UCSD-AML1 (cell line): ENCODE measurements around the gene FOXJ3.

Experiments
- DNase-seq: peaks from one replicate; lab custom pipeline; 2025; ENCODE audit not compliant: unreplicated experiment; lab: John Stamatoyannopoulos, UW

The FOXJ3 gene

DNA sequence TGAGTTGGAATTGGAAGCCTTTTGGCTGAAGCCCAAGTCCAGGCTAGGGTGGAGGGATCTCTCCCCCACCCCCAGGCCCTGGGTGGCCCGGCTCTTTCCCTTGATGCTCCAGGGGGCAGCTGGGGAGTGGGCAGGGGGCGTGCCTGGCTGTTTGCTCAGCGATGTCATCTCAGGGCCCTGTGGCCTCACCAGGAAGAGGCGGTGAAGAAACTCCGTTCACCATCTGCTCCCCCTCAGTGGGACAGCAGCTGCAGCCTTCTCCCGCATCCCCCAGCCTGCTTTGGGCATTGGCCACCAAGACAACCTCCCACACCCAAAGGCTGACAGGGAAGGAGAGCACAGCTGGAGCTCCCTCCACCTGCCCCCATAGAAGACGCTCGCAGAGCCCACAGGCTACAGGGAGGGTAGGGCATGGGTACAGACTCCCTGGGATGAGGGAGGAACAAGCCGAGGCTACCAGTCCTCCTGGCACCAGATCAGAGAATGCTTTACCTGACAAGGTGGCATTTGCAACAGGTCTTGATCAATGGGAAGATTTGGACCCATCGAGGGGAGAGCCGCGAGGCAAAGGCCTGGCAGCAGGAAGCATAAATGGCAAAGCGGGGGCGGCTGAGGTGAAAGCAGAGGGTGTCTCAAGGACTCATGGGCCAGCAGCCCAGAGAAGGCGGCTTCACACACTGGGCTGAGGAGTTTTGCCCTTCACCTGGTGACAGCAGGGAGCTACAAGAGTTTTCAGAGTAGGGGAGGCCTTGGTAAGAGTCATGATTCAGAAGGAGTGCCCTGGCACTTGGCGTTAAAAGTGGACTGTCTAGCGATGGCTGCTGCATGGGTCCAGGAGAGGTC lies 164.0 kb downstream of the FOXJ3 start:
- DNase-seq = no peak

DNA sequence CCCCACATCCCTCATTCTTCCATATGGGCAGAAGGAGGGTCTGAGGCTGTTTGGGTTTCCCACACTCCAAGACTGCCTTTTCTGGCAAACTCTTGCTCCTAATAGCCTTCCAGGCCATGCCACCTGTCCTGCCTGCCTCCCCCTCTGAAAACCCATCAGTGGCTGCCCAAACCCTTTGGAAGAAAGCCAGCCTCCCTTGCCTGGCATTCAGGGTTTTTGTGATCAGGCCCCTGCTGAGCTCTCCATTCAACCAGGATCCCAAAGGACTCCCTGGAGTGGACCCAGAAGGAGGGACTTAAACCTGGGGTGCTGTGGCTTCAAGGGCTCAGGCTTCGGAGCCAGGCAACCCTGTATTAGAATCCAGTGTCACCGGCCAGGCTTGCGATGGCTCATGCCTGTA lies 166.3 kb downstream of the FOXJ3 start:
- DNase-seq = no peak

DNA sequence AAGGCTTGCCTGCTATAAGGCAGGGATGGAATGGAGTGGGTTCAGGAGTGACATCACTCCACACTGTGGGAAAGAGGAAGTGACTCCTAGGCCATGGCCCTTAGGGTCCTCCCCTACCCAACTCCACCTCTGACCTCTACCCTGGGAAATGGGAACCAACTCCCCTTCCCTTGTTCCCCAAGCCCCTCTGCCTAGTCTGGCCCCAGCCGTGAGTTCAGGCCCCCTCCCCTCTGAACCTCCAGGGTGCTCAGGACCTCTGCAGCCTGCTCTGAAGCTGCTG lies 166.7 kb downstream of the FOXJ3 start:
- DNase-seq = no peak

DNA sequence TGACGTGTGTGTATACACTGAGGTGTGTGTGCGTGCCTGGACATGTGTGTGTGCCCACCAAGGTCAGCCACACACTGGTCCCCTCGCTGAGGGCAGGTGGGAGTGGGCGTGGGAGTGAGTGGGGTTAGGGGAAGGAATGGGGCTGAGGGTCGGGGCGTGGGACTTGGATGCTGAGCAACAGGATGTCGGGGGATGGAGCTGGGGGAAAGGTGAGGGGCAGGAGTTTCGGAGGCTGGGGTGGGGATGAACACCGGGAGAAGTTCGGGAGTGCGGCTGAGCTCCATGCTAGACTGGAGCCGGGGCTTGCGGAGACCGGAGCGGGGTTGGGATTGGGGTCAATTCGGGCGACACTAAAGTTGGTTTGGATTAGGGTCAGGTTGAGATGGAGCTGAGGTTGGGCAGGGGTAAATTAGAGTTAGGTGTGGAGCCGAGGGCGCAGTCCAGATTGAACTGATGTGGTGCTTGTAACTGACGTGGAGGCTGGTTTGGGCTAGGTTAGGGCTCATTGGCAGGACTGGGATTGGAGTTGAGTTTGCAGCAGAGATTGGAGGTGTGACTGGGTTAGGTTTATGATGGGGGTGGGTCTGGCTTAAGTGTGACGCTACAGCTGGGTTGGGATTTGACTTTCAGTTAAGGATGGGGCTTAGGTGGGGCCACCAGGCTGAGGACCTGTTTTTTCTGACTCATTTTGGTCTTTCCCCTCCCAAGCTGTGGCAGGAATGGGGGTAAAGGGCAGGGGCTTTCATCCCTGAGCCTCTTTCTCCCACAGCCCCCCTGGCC lies 167.2 kb downstream of the FOXJ3 start:
- no peak for DNase-seq

DNA sequence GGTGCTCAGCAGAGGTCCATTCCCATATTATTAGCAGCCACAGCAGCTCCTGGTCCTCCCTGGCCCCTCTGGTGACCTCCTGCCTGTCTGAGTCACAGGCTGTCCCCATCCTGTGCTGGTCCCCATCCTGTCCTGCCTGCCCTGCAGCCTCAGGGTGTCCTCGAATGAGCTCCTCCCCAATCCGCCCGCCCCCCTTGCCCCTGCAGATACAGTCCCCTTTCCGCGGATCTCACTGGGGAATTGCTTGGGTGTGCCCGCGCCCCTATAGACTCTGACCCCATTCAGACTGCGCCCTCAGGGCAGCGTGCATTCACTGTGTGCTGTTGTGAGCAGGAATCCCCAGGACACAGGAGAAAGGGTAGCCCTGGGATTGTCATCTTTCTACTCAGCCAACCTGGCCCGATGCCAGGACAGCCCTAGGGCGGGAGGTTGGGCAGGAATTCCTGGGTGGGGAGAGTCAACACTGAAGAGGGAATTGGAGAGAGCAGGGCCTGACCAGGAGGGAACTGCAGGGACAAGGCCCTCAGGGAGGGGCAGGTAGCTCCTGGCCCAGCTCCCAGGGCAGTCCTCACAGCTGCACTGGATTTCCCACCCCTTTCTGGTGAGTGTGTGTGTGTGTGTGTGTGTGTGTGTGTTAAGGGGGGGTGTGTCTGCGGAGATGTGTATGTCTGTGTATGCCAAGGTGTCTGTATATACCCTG lies 169.4 kb downstream of the FOXJ3 start:
- DNase-seq = no peak

DNA sequence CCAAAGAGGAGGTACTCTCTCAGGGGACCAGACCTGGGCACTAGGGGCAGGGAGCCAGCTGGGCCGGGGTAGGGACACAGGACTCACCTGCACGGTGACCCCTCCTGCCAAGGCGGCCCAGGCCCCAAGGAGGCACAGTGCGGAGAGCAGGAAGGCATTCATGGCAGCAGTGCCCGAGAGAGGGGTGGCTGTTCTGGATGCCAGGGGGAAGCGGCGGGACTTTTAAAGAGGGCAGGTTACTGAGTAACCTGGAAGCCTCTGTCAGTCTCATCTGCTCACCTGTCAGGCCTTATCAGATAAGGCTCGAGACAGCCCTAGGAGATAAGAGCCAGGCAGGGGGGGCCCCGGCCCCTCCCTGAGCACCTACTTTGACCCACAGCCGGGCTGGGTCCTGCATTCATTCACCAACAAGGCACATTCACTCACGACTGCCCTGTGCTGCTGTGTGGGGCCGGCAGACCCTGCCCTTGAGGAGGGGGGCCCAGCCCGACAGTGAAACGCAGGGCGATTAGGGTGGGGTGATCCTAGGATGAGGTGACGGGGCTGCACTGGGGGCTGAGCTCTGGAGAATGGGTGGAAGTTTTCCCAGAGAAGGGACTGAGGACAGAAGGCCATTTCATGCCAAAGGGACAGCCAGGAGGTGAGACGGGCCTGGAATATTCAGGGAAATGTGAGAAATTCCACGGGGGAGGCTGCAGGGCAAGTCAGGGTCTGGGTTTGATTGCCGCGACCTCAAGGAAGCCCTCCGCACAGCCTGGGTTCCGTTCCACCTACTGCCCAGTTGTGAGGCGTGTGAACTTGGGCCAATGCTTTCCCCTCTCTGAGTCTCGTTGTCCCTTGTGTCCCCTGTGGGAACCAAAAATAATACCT lies 170.2 kb downstream of the FOXJ3 start, which contains the start of gene GUCA2A:
Gene GUCA2A (minus strand): TSS at position 195 of the 870 bp plus-strand sequence. CDS start 33 bp downstream, at position 162.
- no peak for DNase-seq

DNA sequence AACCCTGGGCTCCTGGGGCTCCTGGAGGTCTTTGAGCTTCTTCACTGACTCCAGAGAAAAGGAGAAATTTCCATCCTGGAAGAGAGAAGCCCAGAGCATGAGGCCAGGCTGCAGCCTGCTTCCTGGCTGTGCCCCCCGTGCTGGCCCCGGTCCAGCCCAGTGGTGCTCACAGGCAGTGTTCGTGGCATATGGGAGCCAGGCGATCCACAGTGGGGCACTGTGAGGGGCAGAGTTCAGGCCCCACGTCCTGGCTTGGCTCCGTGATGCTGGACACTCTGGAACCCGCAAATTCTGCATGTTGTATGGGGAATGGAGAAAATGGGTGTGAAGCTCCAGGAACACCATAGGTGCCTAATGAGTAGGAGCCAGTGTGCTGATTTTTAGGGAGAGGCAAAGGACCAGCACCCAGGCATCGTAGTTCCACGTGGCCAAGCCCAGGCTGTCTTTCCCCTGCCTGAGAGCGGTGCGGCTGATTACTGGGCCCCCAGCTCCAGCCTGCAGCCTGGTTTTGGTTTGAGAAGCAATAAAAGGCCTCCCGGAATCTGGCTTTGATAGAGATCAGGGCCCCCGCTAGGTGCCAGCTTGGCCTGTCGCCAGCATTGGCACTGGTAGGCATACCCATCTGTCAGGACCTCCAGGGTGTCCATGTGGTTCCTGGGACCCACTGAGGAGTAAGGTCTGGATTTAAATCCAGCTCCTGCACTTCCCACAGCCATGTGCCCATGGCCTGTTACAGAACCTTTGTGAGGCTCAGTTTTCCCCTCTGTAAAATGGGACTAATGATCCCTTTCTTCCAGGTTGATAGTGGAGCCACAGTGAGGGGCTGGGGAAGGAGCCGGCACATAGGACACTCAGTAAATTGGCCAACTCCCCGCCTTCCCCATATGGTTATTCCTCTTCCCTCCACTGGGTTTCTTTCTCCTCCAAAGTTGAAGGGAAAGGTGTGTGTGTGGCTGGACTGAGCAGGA lies 171.2 kb downstream of the FOXJ3 start:
- DNase-seq = no peak

DNA sequence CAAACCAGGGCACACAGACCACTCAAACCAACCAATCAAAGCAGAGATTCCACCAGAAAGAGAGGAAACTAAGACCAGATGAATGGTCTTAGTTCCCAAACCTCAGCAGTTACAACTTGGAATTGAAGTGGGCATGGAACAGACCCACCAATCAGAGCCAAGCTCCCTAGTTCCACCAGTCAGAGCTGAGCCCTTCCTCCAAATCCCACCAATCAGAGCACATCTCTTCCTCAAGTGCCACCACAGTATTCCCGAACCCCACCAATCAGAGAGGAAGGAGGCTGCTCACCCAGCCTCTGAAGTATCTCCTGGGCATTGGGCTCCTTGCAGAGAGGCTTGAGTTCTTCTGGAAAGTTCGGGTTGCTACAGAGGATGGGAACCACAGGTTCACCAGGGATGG lies 171.9 kb downstream of the FOXJ3 start:
- no peak for DNase-seq

DNA sequence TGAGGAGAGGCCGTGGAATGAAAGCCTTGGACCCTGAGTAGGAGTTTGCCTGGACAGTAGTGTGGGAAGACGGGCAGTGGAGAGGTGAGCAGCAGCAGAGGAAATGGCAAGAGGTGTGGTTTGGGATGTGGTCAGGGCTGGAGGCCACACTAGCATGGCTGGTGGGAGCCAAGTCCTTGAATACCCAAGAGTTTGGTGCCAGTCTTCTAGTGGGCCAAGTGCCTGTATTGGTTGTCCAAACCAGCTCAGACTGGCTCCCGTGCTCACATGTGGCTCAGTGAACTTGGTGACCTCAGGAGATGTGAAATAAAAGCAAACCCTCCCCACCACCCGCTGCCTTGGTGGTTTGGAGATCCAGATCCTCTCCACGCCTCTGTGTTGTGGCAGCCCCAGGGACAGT lies 172.9 kb downstream of the FOXJ3 start:
- DNase-seq = peak; percentile 53

DNA sequence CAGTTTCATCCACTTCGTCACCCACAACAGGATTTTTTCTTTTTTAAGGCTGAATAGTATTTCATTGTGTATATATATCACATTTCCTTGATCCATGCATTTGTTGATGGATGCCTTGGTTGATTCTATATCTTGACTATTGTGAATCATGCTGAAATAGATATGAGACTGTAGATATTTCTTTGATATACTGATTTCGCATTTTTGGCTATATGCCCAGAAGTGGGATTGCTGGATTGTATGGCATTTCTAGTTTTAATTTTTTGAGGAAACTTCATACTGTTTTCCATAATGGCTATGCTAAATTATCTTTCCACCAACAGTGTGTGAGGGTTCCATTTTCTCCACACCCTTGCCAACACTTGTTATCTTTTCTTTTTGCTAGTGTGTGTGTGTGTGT lies 176.8 kb downstream of the FOXJ3 start:
- DNase-seq = no peak

DNA sequence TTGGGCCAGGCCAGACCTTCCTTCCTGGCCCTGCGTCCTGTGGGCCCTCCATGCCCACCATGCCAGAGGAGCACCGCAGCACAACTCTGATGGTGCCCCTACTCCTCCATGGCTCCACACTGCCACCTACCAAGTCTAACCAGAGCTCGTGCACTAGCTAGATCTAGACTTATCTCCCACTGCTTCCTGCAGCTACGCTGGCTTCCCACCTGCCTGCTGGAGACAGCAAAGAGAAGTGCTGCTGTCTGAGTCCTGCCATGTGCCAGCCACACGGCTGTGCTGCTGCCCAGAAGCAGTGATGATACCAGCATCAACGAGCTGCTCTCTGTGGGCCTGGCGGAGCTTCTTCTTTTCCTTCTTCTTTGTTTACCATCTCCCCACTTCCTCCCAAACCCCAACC lies 177.4 kb downstream of the FOXJ3 start:
- DNase-seq = peak; percentile 64

DNA sequence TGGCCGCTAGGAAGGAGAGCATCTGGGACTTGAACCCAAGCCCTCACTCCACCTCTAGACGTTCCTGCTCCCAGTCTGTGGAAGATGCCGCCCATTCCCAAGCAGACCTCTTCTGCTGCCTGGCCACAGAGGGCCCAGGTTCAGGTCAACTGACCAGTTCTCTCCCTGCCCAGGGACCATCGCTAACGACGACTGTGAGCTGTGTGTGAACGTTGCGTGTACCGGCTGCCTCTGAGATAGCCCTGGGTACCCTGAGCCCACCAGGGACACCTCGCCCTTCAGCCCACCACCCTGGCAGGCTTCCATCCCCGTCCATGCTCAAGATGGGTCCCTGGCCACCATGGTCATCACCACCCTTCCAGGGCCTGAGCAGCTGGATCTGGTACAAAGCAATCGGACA lies 179.7 kb downstream of the FOXJ3 start:
- no peak for DNase-seq

DNA sequence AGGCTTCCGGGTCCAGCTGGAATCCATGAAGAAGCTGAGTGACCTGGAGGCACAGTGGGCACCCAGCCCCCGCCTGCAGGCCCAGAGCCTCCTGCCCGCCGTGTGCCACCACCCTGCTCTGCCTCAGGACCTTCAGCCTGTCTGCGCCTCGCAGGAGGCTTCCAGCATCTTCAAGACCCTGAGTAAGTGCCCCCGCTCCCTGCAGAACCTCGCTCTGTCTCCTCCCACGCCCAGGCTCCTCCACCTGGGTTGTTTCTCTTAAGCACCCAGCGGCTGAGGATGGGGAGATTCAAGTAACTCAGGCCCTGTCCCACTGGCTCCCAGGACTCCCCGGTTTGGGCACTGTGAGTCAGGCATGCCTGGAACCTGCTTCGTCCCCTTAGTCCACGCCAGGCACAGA lies 180.3 kb downstream of the FOXJ3 start:
- no peak for DNase-seq

DNA sequence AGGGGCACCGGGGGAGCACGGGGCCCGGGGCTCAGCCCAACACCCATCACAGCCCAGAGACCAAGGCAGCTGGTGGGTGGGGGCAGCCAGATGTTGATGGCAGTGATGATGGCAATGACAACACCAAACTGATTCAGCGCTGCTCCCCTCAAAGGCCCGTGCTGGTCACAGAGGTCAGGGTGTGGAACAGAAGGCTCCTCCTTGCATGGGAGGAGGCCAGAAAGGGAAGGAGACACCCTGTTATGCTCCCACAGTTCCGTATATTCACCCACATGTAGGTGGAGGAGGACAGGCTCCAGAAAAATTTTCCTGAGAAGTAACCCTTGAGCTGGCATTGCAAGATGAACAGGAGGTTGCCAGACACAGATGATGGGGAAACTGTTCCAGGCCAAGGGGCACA lies 181.4 kb downstream of the FOXJ3 start:
- no peak for DNase-seq

DNA sequence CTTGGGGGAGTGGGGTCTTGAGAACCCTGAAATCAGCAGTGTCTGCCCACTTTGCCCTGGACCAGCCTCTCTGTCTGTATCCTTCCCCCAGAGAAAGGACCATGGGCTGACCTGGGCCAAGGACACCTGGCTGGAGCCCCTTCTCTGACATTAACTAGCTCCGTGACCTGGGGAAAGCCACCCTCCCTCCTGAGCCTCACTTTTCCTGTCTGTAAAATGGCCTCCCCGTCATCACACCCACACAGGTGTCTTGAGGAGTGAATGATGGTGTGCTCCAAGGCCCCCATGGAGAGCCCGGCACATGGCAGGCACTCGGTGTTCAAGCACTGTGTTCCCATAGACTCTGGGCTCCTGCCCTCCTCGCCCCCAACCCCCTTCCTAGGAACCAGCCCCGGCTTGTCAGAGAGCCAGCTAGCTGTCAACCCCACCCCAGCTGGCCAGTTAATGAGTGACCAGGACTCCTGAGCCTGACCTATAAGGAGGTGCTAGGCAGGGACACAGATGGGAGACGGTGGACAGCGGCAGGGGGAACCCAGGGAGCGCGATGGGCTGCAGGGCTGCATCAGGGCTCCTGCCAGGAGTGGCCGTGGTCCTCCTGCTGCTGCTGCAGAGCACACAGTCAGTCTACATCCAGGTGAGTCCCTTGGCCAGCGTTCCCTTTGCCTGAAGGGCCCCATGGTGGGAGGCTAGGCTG lies 182.0 kb downstream of the FOXJ3 start, which contains the start of gene GUCA2B:
Gene GUCA2B (plus strand): TSS at position 504 of the 694 bp plus-strand sequence. CDS start 41 bp downstream, at position 545.
- no peak for DNase-seq

DNA sequence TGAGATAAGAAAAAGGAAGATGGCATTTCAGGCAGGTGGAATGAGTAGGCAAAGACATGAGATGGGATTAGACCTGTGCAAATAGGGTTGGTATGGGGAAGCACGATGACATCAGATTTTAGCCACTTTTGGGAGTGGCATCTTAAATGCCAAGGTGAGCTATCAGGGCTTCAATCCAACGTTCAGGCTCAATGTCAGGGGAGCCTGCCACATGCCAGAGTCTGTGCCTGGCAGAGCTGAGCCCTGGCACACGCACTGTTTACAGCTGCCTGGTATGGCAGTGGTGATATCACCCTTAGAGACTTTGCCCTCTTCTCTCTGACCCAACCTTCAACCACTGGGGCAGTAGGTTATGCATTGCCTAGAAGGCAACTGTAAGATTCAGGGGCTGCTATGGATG lies 182.9 kb downstream of the FOXJ3 start:
- no peak for DNase-seq

DNA sequence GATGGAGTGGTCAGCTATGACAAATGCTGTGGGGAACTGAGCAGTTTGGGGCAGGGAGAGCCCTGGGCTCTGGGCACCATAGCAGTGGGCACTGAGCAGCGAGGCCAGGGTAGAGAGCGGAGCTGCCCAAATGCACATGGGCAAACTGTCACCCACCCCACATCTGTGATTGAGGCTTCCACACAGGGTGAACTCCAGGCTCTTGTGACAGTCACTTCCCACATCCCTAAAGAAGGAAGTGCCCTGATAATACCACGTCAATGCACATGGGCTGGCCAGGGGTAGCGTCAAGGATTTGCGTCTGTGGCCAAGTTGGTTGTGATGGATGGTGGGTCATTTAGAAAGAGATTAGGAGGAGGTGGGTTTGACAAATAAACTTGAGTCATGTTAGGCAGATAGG lies 184.4 kb downstream of the FOXJ3 start:
- DNase-seq = no peak

DNA sequence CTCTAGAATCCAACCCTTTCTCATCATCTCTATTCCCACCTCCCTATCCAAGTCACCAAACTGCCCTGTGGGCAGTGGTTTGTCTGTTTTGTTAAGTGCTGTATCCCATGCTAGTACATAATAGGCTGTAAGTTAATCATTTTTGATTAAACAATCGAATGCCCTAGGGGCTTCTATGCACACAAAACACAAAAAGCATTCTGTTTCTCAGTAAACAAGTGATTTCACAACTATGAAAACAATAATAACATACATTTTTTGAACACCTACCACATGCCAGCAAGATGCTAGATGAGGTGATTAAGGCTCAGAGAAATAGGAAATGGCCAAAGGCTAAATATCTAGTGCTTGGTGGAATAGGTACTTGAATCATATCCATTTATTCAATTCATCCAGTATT lies 186.9 kb downstream of the FOXJ3 start:
- DNase-seq = no peak
